ENCODE data around the gene ZMYM2. TPM values are rescaled to one million over a fixed set of nuclear protein-coding genes. Genes with fewer than 3 reads are reported as not detected.

ZMYM2 gene
- total and polyA plus RNA-seq, 2 donors (not counting 3 experiments of a cell fraction or from before 2014, with no cell fraction given), result 14.7 to 75.3 TPM

DNA sequence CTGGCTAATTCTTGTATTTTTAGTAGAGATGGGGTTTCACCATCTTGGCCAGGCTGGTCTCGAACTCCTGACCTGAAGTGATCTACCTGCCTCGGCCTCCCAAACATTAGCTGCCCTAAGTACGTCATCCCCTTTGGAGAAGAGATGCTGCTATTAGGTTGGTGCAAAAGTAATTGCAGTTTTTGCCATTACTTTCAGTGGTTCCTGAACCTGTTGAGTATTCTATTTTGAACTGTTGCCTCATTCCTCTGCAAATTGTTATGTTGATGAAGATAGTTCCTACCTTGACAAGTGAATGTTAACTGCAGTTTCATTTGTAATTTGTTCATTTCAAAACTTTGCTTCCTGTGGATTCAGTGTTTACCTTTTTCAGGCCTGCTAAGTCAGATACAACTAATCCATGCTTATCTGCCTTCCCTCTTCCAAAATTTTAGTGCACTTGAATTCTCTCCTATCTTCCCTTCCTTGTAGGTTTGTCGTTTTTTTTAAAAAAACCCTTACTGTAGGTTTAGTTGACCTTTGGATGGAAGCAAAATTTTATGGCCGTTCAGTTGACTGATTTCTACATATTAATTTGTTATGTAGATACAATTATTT lies 24.0 kb downstream of the ZMYM2 start:
- no peak for DNase-seq (ENCODE audit: low read depth, low spot score)
- BruUV-seq (replicated peaks), result no TSS peak

More for the DNA sequence above, 24.0 kb downstream of the ZMYM2 start:
- no peaks in the 10 kb centered on the region for H3K9me3 ChIP-seq (replicated peaks; ENCODE audit: control insufficient read depth, insufficient read depth, low read length)
- no peak overlapping the region for H2AFZ ChIP-seq (ENCODE audit: low read depth, low read length)
- no peak for TF ChIP-seq FOS (IDR thresholded peaks at IDR 0.05; ENCODE audit: borderline replicate concordance, insufficient read depth, low read length)
- TF ChIP-seq, protein P1, sequence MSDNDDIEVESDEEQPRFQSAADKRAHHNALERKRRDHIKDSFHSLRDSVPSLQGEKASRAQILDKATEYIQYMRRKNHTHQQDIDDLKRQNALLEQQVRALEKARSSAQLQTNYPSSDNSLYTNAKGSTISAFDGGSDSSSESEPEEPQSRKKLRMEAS (IDR thresholded peaks at IDR 0.05; ENCODE audit: insufficient read depth, insufficient read length), result no peak
- TF ChIP-seq POLR2A (IDR thresholded peaks at IDR 0.05; ENCODE audit: low read depth, low read length), result no peak
- TF ChIP-seq, protein P2, sequence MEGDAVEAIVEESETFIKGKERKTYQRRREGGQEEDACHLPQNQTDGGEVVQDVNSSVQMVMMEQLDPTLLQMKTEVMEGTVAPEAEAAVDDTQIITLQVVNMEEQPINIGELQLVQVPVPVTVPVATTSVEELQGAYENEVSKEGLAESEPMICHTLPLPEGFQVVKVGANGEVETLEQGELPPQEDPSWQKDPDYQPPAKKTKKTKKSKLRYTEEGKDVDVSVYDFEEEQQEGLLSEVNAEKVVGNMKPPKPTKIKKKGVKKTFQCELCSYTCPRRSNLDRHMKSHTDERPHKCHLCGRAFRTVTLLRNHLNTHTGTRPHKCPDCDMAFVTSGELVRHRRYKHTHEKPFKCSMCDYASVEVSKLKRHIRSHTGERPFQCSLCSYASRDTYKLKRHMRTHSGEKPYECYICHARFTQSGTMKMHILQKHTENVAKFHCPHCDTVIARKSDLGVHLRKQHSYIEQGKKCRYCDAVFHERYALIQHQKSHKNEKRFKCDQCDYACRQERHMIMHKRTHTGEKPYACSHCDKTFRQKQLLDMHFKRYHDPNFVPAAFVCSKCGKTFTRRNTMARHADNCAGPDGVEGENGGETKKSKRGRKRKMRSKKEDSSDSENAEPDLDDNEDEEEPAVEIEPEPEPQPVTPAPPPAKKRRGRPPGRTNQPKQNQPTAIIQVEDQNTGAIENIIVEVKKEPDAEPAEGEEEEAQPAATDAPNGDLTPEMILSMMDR (IDR thresholded peaks at IDR 0.05; ENCODE audit: extremely low read depth in 1 of 2, insufficient read depth in 1 of 2, low read depth in 1 of 2, low read length in 2 of 2), result no peak
- no peak for TF ChIP-seq GATA2 (IDR thresholded peaks at IDR 0.05; ENCODE audit: insufficient read depth, insufficient read length, low read depth, low read length)
- no peak for TF ChIP-seq MYC (IDR thresholded peaks at IDR 0.05; ENCODE audit: low read depth, low read length)
- TF ChIP-seq POLR2AphosphoS5 (IDR thresholded peaks at IDR 0.05; ENCODE audit: insufficient read depth, low read depth, low read length), result no peak
- TF ChIP-seq EZH2 (IDR thresholded peaks at IDR 0.05; ENCODE audit: borderline replicate concordance, low read depth, low read length, severe bottlenecking), result no peak
- no peak for TF ChIP-seq JUN (IDR thresholded peaks at IDR 0.05; ENCODE audit: borderline replicate concordance, insufficient read depth, insufficient read length, low read depth)
- H3K4me2 ChIP-seq (ENCODE audit: insufficient read depth, low read length), result no peak overlapping the region
- H3K36me3 ChIP-seq (ENCODE audit: control insufficient read depth in 2 of 2, extremely low read depth in 1 of 2, insufficient read depth in 2 of 2, low read length in 2 of 2), result peaks cover 4 to 7% of the 10 kb centered on the region in 2 experiments
- dilution Hi-C loops (cut with MboI; ENCODE audit: extremely low pct_ligation_motif_present, low sequenced_read_pairs), result no loop called here
- intact Hi-C loops (cut with micrococcal nuclease), result no loop called here
- H3K4me3 ChIP-seq (replicated peaks in 1 of 3; ENCODE audit: insufficient read depth in 1 of 3, low read depth in 1 of 3, low read length in 3 of 3), result no peak overlapping the region
- no peaks in the 10 kb centered on the region for H3K9me1 ChIP-seq (replicated peaks; ENCODE audit: control insufficient read depth, extremely low read depth, insufficient read depth, low read length)
- peaks cover 3% of the 10 kb centered on the region for H4K20me1 ChIP-seq (replicated peaks; ENCODE audit: control insufficient read depth, extremely low read depth, insufficient read depth, low read length)
- peaks cover 46% of the 10 kb centered on the region for H3K79me2 ChIP-seq (ENCODE audit: control insufficient read depth, insufficient read depth, low read length)
- no peak overlapping the region for H3K9ac ChIP-seq (replicated peaks; ENCODE audit: extremely low read depth, insufficient read depth, low read length)
- no peak overlapping the region for H3K27ac ChIP-seq (ENCODE audit: insufficient read depth, low read depth, low read length)
- CTCF ChIA-PET, result interaction anchor here (1.0 kb wide), 1 partner anchor 26 kb away, joined by 3 read pairs; no protein-coding TSS in a partner anchor
- FAIRE-seq, result no peak
- H3K4me1 ChIP-seq (ENCODE audit: control insufficient read depth, extremely low read depth, insufficient read depth, low read length), result no peaks in the 10 kb centered on the region
- POLR2A ChIA-PET, result no interaction called here
- H3K27me3 ChIP-seq (ENCODE audit: control insufficient read depth in 2 of 2, insufficient read depth in 2 of 2, low read length in 2 of 2), result no peaks in the 10 kb centered on the region
